Measurements from ENCODE around the gene KLHDC8A.

Gene KLHDC8A

GRCh38 chr1:205296154-205296553 lies 60.6 kb downstream of the KLHDC8A start:
- DNase-seq (ENCODE audit: low spot score): no peak

- DNase-seq (ENCODE audit: low spot score): no peak
Observed at GRCh38 chr1:205294934-205295333, 61.8 kb downstream of the KLHDC8A start.

- peak; percentile 71 for DNase-seq (ENCODE audit: low spot score)
Observed at GRCh38 chr1:205294175-205294917, 62.4 kb downstream of the KLHDC8A start.

GRCh38 chr1:205293350-205294074 lies 63.2 kb downstream of the KLHDC8A start:
- no peak for DNase-seq (ENCODE audit: low spot score)

- no peak for DNase-seq (ENCODE audit: low spot score)
Observed at GRCh38 chr1:205291596-205291995, 65.1 kb downstream of the KLHDC8A start.

GRCh38 chr1:205287767-205288559 lies 68.8 kb downstream of the KLHDC8A start:
- no peak for DNase-seq (ENCODE audit: low spot score)

- no peak for DNase-seq (ENCODE audit: low spot score)
Observed at GRCh38 chr1:205287076-205287475, 69.6 kb downstream of the KLHDC8A start.

- DNase-seq (ENCODE audit: low spot score): no peak
Observed at GRCh38 chr1:205286335-205286950, 70.3 kb downstream of the KLHDC8A start.
